Measurements from ENCODE around the gene C21orf91. TPM values are rescaled to one million over a fixed set of nuclear protein-coding genes. Genes with fewer than 3 reads are reported as not detected.

The C21orf91 gene
- total RNA-seq, 1 donor from 2014 or later = 15.1 TPM

DNA sequence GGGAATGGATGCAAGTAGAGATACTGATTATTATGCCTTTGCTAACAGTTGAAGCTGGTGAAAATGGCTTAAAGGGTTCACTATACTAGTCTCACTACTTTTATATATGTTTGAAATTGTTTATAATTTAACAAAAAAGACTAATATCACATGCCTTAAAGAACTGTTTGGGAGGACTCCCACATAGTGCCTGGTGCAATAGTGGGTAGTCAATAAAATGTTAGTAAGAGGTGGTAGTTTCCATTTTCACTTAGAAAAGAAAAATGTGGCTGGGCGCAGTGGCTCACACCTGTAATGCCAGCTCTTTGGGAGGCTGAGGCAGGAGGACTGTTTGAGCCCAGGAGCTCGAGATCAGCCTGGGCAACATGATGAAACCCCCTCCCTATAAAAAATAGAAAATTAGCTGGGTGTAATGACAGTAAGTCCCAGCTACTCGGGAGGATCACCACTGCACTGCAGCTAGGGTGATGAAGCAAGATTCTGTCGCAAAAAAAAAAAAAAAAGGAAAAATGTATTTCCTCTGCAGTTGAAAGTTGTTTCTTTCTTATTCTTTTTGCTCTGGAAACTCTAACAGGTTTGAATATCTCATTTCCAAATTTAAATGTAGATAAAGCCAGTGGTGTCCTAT is 24.5 kb downstream of the C21orf91 start:
- Mint-ChIP-seq H3K36me3 (ENCODE audit: low read depth) (peaks cover 10% of the 10 kb centered on the region), H3K9me3 (ENCODE audit: low read depth) (no peaks in the 10 kb centered on the region), H3K27me3 (ENCODE audit: low read depth) (no peaks in the 10 kb centered on the region), H3K27ac (ENCODE audit: unreplicated experiment) (no peak overlapping the region), H3K4me1 (ENCODE audit: low read depth) (no peaks in the 10 kb centered on the region), H3K4me3 (ENCODE audit: unreplicated experiment) (no peak overlapping the region)
- TF ChIP-seq, protein P1, sequence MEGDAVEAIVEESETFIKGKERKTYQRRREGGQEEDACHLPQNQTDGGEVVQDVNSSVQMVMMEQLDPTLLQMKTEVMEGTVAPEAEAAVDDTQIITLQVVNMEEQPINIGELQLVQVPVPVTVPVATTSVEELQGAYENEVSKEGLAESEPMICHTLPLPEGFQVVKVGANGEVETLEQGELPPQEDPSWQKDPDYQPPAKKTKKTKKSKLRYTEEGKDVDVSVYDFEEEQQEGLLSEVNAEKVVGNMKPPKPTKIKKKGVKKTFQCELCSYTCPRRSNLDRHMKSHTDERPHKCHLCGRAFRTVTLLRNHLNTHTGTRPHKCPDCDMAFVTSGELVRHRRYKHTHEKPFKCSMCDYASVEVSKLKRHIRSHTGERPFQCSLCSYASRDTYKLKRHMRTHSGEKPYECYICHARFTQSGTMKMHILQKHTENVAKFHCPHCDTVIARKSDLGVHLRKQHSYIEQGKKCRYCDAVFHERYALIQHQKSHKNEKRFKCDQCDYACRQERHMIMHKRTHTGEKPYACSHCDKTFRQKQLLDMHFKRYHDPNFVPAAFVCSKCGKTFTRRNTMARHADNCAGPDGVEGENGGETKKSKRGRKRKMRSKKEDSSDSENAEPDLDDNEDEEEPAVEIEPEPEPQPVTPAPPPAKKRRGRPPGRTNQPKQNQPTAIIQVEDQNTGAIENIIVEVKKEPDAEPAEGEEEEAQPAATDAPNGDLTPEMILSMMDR (IDR thresholded peaks at IDR 0.05) = no peak
- DNase-seq (ENCODE audit: low spot score) = no peak

DNA sequence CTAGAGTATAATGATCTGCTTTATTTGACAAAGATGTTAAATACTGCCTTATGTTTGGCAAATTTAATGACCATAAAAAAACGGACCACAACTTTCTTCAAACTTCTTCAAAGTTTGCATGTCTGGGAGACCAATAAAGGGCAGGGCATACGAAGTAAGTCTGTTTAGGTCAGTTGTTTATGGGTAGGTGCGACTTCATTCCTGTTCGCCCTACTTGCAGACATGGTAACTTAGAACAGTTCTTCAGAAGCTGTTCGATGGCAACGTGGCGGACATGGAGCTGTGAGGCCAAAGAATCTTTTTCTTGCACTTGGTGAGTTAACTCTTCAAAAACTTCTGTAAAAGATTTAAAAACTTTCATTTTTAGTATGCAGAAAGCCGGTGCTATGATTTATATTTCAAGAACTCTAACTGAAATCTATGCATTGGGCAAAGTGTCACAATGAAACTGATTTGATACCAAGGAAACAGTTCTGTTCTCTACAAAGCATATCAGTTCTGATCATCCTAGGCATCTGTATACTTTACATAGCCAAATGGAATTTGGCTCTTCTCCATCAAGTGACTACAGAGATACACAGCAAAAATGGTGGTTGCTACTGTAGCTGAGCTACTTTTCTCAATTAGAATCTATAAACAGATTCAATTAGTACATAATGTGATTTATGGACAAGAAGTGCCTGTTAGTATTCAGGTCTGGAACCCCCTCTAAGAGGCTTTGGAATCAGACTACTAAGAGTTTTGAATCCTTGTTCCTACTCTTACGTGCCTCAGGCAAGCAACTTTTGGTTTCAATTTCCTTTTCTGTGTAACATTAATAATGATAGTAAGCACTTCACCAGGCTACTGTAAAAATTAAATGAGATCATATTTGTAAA is 25.7 kb downstream of the C21orf91 start:
- Mint-ChIP-seq H3K27ac (ENCODE audit: unreplicated experiment) (no peak overlapping the region), H3K27me3 (ENCODE audit: low read depth) (no peaks in the 10 kb centered on the region), H3K4me3 (ENCODE audit: unreplicated experiment) (no peak overlapping the region), H3K9me3 (ENCODE audit: low read depth) (no peaks in the 10 kb centered on the region), H3K36me3 (ENCODE audit: low read depth) (peaks cover 10% of the 10 kb centered on the region), H3K4me1 (ENCODE audit: low read depth) (no peaks in the 10 kb centered on the region)
- TF ChIP-seq, protein P1 (IDR thresholded peaks at IDR 0.05) = no peak
- DNase-seq (ENCODE audit: low spot score) = no peak

DNA sequence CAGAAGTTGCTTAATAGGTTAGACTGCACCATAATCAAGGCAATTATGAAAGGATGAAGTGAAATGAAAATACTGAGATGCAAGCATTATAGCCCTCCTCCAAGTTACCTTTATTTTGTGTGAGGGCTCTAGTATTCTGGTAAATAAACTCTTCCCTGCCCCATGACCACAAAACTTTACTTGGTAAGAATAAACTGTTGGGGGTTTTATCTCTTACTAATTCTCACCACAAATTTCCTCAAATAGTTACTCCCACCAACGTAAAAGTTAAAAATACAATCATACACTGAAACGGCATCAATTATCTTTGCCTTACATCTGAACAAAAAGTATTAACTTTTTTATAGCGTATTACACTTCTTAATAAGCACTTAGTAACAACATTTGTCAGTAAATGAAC is 29.5 kb downstream of the C21orf91 start:
- no peaks in the 10 kb centered on the region for H3K27me3 Mint-ChIP-seq (ENCODE audit: low read depth)
- peaks cover 3% of the 10 kb centered on the region for H3K9me3 Mint-ChIP-seq (ENCODE audit: low read depth)
- H3K36me3 Mint-ChIP-seq (ENCODE audit: low read depth) = peaks cover 28% of the 10 kb centered on the region
- TF ChIP-seq, protein P1 (IDR thresholded peaks at IDR 0.05) = no peak
- DNase-seq (ENCODE audit: low spot score) = no peak
- no peak overlapping the region for H3K27ac Mint-ChIP-seq (ENCODE audit: unreplicated experiment)
- H3K4me3 Mint-ChIP-seq (ENCODE audit: unreplicated experiment) = no peak overlapping the region
- no peaks in the 10 kb centered on the region for H3K4me1 Mint-ChIP-seq (ENCODE audit: low read depth)

DNA sequence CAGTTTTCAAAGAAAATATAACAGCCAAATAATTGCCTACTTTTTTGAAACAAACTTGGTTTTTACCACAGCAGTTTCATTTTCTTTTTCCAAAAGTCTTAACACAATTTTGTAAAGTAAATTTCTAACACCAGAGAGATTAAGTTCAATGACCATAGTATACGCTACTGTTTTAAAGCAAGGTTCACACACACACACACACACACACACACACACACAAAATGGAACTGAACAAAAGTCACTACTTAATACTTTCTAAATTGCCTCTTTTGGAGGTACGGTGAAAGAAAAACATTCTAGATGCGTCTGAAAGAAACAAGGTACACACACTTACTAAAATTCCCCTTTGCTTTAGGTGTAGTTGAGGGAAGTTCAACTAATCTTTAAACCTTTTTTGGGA is 30.1 kb downstream of the C21orf91 start:
- Mint-ChIP-seq H3K9me3 (ENCODE audit: low read depth) (peaks cover 3% of the 10 kb centered on the region), H3K27ac (ENCODE audit: unreplicated experiment) (no peak overlapping the region), H3K36me3 (ENCODE audit: low read depth) (peaks cover 28% of the 10 kb centered on the region), H3K27me3 (ENCODE audit: low read depth) (no peaks in the 10 kb centered on the region), H3K4me3 (ENCODE audit: unreplicated experiment) (no peak overlapping the region), H3K4me1 (ENCODE audit: low read depth) (no peaks in the 10 kb centered on the region)
- no peak for DNase-seq (ENCODE audit: low spot score)
- TF ChIP-seq, protein P1 (IDR thresholded peaks at IDR 0.05) = no peak

DNA sequence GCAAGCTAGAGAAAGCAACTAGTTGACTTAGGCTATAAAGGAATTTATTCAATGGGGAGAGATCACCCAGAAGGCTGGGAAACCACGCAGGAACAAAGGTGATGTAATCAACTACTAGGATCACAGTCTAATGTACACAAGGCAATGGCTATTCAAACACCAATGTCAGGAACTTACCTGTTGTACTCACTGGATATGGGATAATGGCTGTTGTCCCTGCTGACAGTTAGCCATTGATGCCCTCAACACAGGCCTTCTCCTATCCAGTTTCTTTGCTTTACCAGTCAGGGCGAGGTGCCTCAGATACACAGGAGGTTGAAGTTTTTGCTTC is 32.3 kb downstream of the C21orf91 start:
- Mint-ChIP-seq H3K36me3 (ENCODE audit: low read depth) (peaks cover 25% of the 10 kb centered on the region), H3K9me3 (ENCODE audit: low read depth) (peaks cover 3% of the 10 kb centered on the region), H3K4me3 (ENCODE audit: unreplicated experiment) (no peak overlapping the region), H3K27me3 (ENCODE audit: low read depth) (no peaks in the 10 kb centered on the region), H3K4me1 (ENCODE audit: low read depth) (no peaks in the 10 kb centered on the region), H3K27ac (ENCODE audit: unreplicated experiment) (no peak overlapping the region)
- TF ChIP-seq, protein P1 (IDR thresholded peaks at IDR 0.05) = no peak
- no peak for DNase-seq (ENCODE audit: low spot score)
